Stimulated activated naive CD8-positive, alpha-beta T cell treated with anti-CD3 and anti-CD28 coated beads, Interleukin-15, Interleukin-2, amounts not matched to agents 100 ng/mL and 50 ng/mL, for 24 hours (primary cell): ENCODE data around the gene THSD4.

Experiments used
- H3K27ac Mint-ChIP-seq: one replicate; pipeline ENCODE4 v1.8.0; 2021; ENCODE audit warnings: mild to moderate bottlenecking, mixed read lengths
- H3K27me3 Mint-ChIP-seq: one replicate; pipeline ENCODE4 v1.8.0; 2021; ENCODE audit warnings: mixed read lengths
- H3K36me3 Mint-ChIP-seq: one replicate; pipeline ENCODE4 v1.8.0; 2021; ENCODE audit warnings: low read depth, mixed read lengths
- H3K4me1 Mint-ChIP-seq: one replicate; pipeline ENCODE4 v1.8.0; 2021; ENCODE audit warnings: low read depth, mixed read lengths
- H3K4me3 Mint-ChIP-seq: one replicate; pipeline ENCODE4 v1.8.0; 2021; ENCODE audit warnings: mild to moderate bottlenecking, mixed read lengths
- H3K9me3 Mint-ChIP-seq: one replicate; pipeline ENCODE4 v1.8.0; 2021; ENCODE audit warnings: mixed read lengths

Gene THSD4

DNA sequence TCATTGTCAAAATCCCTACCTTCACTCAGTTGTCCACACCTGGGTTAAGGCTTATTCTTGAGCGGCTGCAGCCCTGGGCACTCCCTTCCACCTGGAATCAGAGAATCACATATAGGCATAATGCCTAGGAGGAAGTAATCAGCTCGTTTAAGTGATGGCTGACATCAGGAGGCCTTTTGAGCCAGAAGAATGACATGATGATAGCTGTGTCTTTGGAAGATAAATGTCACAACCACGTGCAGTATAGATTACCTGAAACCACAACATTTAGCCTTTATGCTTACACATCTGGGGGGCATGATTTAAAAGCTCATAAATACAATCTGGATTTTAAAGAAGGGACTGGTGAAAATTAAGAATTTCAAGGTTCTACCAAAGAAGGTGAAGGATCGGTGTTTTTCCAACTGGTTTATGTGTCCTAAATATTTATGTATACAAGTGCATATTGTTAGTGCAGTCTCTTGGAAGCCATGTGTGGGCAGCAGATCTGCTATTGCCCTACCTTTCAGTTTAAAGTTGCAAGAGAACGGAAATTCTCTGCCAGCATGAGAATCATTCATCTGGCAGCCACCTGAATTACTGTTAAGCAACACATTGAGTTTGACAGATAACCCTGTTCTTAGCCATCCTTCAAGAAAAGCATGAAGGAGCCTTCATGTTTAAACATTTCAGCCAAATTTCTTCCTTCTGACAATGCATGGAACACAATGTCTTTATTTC is 531.7 kb downstream of the THSD4 start:
- Mint-ChIP-seq H3K27me3 (peaks cover 8% of the 10 kb centered on the region), H3K27ac (no peak overlapping the region), H3K36me3 (no peaks in the 10 kb centered on the region), H3K9me3 (peaks cover 5% of the 10 kb centered on the region), H3K4me3 (no peak overlapping the region), H3K4me1 (no peaks in the 10 kb centered on the region)

DNA sequence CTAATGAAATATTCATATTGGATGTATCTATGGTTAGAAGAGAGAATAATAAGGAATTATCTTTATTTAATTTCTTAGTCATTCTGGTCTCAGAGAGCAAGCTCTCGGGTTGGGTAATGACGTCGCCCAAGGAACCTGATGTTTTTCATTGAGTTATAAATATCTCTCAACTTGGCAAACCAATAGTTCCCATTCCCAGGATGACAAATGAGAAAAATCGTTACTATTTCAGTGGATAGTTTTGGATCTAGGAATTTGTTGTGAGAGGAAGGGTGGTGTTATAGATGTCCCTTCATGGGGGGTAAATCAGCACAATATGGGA is 532.2 kb downstream of the THSD4 start:
- H3K4me1 Mint-ChIP-seq, result no peaks in the 10 kb centered on the region

DNA sequence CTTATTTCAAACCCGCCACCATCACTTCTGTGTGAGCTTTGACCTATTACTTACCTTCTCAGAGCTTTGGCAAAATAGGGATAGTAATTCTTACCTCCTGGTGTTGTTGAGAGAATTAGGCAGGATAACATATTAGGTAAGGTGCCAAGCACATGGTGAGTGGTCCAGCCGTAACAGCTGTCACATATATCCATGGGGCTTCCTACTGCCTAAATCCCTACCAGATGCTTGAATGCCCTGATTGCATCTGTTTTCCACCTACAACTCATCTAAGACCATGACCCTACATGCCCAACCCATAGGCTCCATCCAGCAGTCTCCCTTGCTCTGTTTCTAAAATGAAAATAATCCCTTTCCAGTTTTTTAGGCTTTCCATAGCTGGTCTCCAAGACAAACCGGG is 532.8 kb downstream of the THSD4 start:
- Mint-ChIP-seq H3K27me3 (peaks cover 6% of the 10 kb centered on the region), H3K4me1 (no peaks in the 10 kb centered on the region), H3K27ac (no peak overlapping the region), H3K4me3 (no peak overlapping the region), H3K36me3 (no peaks in the 10 kb centered on the region), H3K9me3 (peaks cover 5% of the 10 kb centered on the region)

More for the DNA sequence above, 532.2 kb downstream of the THSD4 start:
- no peak overlapping the region for H3K27ac Mint-ChIP-seq
- no peaks in the 10 kb centered on the region for H3K36me3 Mint-ChIP-seq
- H3K27me3 Mint-ChIP-seq, result peaks cover 6% of the 10 kb centered on the region
- peaks cover 5% of the 10 kb centered on the region for H3K9me3 Mint-ChIP-seq
- H3K4me3 Mint-ChIP-seq, result no peak overlapping the region

DNA sequence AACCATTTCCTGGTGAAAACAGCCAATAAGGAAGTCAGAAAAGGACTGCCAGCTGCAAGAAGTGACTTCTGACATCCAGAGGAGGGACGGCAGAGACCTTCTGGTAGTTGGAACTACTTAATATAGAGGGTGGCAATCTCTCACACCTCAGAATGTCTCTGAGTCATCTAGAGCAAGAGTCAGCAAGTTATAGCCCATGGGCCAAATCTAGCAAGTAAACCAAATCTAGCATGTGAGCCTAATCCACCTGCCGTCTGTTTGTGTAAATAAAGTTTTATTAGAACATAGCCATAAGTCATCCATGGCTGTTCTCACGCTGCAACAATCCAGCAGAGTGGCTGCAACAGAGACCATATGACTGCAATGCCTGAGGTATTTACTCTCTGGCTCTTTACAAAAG is 534.6 kb downstream of the THSD4 start:
- peaks cover 11% of the 10 kb centered on the region for H3K27me3 Mint-ChIP-seq
- H3K9me3 Mint-ChIP-seq, result peaks cover 5% of the 10 kb centered on the region
- no peak overlapping the region for H3K4me3 Mint-ChIP-seq
- H3K4me1 Mint-ChIP-seq, result no peaks in the 10 kb centered on the region
- H3K27ac Mint-ChIP-seq, result no peak overlapping the region
- H3K36me3 Mint-ChIP-seq, result no peaks in the 10 kb centered on the region

DNA sequence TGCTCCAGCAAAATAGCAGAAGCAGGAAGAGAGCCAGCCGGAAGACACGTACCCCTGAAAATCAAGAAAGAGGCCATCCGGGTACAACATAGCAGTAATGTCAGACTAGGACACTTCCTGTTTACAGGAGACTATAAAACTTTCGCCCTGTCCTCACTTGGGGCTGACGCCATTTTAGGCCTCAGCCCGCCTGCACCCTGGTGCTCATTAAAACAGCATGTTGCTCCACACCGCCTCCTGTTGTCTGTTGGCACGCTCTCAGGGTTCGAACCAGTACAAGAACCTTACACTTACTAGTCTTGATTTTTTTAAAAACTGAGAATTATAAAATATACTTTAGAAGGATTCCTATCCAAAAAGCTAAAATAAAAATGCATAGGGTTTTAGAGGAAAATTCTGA is 535.3 kb downstream of the THSD4 start:
- no peak overlapping the region for H3K27ac Mint-ChIP-seq
- no peaks in the 10 kb centered on the region for H3K4me1 Mint-ChIP-seq
- H3K9me3 Mint-ChIP-seq, result peaks cover 5% of the 10 kb centered on the region
- no peak overlapping the region for H3K4me3 Mint-ChIP-seq
- H3K27me3 Mint-ChIP-seq, result peaks cover 18% of the 10 kb centered on the region
- H3K36me3 Mint-ChIP-seq, result no peaks in the 10 kb centered on the region

DNA sequence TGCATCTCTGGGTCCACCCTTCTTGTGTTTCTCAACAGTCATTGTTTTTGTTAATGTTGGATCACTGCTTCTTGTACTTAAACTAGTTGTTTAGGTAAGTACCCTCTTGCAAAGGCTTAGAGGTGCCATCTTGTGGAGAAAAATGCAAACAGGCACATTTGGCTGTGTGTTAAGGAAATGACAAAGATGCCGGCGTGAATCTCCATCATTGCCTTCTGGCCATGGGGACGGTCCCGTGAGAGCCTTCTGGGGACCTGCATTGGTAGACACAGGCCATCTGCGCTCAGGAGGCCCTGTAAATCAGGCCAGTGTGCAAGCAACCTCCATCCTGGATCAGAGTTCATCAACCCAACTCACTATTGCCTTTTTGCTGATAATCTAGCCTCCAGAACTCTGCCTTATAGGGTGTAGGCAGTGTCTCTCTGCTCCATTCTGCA is 536.5 kb downstream of the THSD4 start:
- H3K27me3 Mint-ChIP-seq, result peaks cover 13% of the 10 kb centered on the region
- H3K9me3 Mint-ChIP-seq, result no peaks in the 10 kb centered on the region
- H3K27ac Mint-ChIP-seq, result no peak overlapping the region
- no peak overlapping the region for H3K4me3 Mint-ChIP-seq
- H3K36me3 Mint-ChIP-seq, result no peaks in the 10 kb centered on the region
- no peaks in the 10 kb centered on the region for H3K4me1 Mint-ChIP-seq

DNA sequence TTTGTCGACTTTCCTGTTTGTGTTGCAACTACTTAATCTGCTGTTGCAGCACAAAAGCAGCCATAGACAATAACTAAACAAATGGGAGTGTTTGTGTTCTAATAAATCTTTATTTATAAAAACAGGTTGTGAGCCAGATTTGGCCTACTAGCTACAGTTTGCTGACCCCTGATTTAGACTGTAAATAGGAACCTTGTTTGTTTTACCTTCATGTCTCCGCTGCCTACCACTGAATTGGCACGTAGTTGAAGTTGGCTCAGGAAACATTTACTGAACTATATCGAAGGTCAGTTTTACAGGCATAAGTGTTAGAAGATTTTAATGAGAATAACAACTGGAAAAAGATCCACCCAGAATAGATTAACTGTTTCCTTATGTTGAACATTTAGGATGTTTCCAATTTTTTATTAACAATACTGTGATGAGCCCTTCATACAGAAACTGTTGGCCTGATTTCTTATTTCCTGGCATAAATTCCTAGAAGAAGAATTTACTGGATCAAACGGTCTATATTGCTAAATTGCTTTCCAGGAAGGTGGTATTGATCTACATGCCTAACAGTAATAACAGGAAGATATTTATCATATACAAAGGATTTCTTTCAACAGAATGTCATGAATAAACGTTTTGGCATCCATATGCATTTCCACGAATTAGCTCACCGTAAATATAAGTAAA is 538.9 kb downstream of the THSD4 start:
- no peaks in the 10 kb centered on the region for H3K4me1 Mint-ChIP-seq
- no peaks in the 10 kb centered on the region for H3K9me3 Mint-ChIP-seq
- no peak overlapping the region for H3K4me3 Mint-ChIP-seq
- peaks cover 15% of the 10 kb centered on the region for H3K27me3 Mint-ChIP-seq
- no peaks in the 10 kb centered on the region for H3K36me3 Mint-ChIP-seq
- H3K27ac Mint-ChIP-seq, result no peak overlapping the region

DNA sequence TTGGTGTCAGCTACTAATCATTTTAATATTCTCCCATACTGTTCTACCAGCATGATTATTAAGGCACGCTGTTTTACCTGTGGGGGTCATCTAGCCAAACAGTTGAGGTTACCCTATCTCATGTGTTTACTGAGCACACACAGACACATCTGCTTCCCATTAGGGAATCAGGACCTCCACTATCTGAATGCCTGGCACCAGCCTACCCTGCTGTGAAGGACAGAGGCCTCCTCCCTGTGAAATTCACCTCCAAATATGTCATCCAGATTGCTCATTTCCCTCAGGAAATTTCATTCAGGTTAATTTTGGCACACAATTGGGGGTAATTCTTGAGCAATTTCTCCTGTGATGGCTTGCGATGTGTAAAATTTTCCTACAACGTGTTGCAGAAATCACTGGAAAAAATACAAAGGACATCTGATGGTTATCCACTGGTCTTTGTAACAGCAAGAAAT is 539.5 kb downstream of the THSD4 start:
- Mint-ChIP-seq H3K9me3 (no peaks in the 10 kb centered on the region), H3K4me1 (no peaks in the 10 kb centered on the region), H3K36me3 (no peaks in the 10 kb centered on the region), H3K27ac (no peak overlapping the region), H3K27me3 (peaks cover 15% of the 10 kb centered on the region), H3K4me3 (no peak overlapping the region)

DNA sequence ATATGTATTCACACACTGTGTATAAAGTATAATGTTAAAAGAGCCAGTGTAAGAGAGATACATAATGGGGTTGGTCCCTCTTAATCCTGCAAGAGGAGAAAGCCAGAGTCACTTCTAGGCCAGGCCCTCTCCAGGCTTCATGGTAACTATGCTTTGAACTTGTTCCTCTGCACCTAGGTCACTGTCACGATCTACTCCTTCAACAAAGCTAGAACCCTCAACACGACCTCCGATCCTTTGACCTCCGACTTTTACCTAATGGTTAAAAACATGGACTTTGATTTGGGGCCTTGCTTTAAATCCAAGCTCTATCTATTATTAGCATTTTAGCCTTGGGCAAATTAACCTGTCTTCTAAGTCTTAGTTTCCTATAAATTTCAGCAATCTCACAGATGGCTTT is 541.2 kb downstream of the THSD4 start:
- H3K27me3 Mint-ChIP-seq, result peaks cover 15% of the 10 kb centered on the region
- H3K4me3 Mint-ChIP-seq, result no peak overlapping the region
- H3K4me1 Mint-ChIP-seq, result no peaks in the 10 kb centered on the region
- no peaks in the 10 kb centered on the region for H3K9me3 Mint-ChIP-seq
- H3K27ac Mint-ChIP-seq, result no peak overlapping the region
- H3K36me3 Mint-ChIP-seq, result no peaks in the 10 kb centered on the region

DNA sequence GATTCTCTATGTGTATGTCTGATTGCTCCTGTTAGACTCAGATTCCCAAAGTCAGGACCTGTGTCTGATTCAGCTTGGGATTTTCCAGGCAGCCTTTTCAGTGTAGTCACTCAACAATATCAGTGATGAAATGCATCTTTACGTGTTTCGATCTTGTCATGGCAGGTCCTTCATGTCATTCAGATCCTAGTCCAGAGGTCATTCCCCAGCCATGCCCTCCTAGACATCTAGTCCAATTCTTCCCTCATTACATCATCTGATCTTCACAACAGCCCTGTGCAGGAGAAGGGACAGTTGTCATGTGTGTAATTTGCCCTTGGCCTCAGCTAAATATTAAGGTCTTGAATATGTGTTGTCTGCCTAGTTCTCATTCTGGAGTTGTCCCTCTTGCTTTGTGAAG is 541.9 kb downstream of the THSD4 start:
- Mint-ChIP-seq H3K9me3 (no peaks in the 10 kb centered on the region), H3K27ac (no peak overlapping the region), H3K4me1 (no peaks in the 10 kb centered on the region), H3K27me3 (peaks cover 18% of the 10 kb centered on the region), H3K4me3 (no peak overlapping the region), H3K36me3 (no peaks in the 10 kb centered on the region)

DNA sequence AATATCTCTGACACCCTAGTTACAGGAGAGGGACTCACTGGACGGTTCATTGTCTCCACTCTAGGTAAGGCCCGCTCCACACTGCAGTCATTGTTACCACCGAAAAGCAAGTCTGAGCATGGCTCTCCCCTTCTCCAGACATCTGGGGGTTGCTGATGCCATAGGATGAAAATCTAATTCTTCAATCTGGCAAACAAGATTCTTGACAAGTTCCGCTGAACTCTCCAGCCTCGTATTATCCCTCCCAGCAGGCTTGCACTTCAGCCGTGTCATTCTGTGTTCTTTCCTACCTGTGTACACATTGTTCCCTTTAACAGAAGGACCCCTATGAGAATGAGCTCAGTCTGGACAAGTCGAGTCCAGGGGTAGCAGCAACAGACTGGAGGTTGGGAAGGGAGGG is 542.8 kb downstream of the THSD4 start:
- no peak overlapping the region for H3K4me3 Mint-ChIP-seq
- H3K27me3 Mint-ChIP-seq, result peaks cover 23% of the 10 kb centered on the region
- no peaks in the 10 kb centered on the region for H3K36me3 Mint-ChIP-seq
- no peaks in the 10 kb centered on the region for H3K4me1 Mint-ChIP-seq
- H3K9me3 Mint-ChIP-seq, result no peaks in the 10 kb centered on the region
- H3K27ac Mint-ChIP-seq, result no peak overlapping the region

DNA sequence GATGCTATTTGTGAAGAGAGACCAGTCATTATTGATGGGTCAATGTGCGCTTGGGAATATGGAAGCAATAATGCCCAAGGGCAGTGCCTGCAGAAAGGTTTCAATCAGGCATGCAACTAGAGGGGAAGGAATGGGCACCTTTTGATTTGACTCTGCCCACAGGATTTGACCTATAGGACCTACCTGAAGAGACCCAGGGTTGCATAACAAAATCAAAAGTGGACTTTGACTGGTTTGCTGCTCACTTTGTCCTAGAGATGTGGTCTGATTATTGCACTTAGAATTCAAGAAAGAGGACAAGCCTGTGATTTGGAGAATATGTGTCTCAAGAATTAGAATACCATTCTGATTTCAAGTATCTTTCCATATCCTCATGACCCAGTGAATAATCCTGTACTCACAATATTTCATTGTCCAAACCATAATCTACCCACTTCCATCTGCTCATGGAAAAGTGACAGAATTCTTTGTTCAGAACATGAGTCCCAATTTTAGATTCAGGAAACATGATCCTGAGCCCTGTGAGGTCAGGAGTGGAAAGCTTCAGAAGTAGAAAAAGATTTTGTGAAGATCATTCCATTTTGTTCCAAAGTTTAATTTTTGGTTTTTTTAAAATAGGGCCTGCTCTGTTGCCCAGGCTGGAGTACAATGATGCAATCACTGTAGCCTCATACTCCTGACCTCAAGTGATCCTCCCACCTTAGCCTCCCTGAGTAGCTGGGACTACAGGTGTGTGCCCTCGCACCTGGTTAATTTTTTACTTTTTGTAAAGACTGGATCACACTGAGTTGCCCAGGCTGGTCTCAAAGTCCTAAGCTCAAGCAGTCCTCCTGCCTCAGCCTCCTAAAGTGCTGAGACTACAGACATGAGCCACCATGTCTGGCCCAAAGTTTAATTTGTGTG is 543.8 kb downstream of the THSD4 start:
- H3K4me1 Mint-ChIP-seq, result no peaks in the 10 kb centered on the region
- no peak overlapping the region for H3K4me3 Mint-ChIP-seq
- H3K36me3 Mint-ChIP-seq, result no peaks in the 10 kb centered on the region
- peaks cover 23% of the 10 kb centered on the region for H3K27me3 Mint-ChIP-seq
- no peak overlapping the region for H3K27ac Mint-ChIP-seq
- no peaks in the 10 kb centered on the region for H3K9me3 Mint-ChIP-seq

DNA sequence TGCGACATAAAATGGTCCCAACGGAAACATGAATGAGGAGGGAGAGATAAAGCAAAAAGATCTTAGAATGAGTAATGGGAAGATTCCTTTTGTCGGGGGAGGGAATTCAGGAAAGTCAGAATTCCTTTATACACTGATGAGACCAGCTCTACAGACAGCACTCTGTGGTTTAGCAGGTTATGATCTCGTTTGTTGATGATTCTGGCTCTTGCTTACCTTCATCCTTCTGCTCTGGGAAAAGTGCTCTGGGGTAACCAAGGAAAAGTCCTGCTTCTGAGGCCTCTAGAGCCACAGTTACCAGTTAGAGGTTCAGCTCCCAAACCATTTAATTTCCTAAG is 544.4 kb downstream of the THSD4 start:
- Mint-ChIP-seq H3K27me3 (peaks cover 23% of the 10 kb centered on the region), H3K4me3 (no peak overlapping the region), H3K36me3 (no peaks in the 10 kb centered on the region), H3K27ac (no peak overlapping the region), H3K9me3 (peaks cover 3% of the 10 kb centered on the region), H3K4me1 (no peaks in the 10 kb centered on the region)

DNA sequence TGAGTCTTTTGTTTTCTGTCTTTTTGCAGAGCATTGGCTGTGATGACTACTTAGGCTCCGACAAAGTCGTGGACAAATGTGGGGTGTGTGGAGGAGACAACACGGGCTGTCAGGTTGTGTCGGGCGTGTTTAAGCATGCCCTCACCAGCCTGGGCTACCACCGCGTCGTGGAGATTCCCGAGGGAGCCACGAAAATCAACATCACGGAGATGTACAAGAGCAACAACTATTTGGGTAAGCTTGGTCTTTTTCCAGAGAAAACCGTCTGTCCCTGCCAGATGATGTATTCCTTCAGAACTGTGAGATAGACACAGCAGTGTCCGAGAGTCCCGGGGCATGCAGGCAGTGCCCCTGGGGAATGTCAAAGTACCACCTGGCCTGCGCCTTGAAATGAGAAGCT is 545.2 kb downstream of the THSD4 start:
- Mint-ChIP-seq H3K36me3 (no peaks in the 10 kb centered on the region), H3K4me3 (no peak overlapping the region), H3K4me1 (no peaks in the 10 kb centered on the region), H3K27me3 (peaks cover 22% of the 10 kb centered on the region), H3K27ac (no peak overlapping the region), H3K9me3 (peaks cover 4% of the 10 kb centered on the region)

DNA sequence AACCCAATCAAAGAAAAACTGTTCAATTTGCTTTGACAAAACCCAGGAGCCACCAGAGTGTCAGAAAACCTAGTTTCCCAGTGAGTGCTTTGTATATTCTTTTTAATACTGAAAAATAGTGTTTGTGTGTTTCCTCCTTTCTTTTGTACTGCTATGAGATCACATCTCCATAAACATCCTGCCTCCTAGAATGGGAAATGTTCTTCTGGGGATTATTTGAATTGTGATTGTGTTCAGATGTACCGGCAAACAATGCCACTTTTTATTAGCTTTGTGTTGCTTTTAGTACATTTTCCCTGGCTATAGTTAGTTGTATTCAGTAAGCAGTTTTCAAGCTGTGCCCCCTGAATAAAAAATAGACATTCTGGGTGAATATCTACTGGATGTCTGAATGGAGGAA is 547.0 kb downstream of the THSD4 start:
- no peaks in the 10 kb centered on the region for H3K4me1 Mint-ChIP-seq
- H3K27me3 Mint-ChIP-seq, result peaks cover 27% of the 10 kb centered on the region
- peaks cover 4% of the 10 kb centered on the region for H3K9me3 Mint-ChIP-seq
- no peak overlapping the region for H3K4me3 Mint-ChIP-seq
- no peaks in the 10 kb centered on the region for H3K36me3 Mint-ChIP-seq
- no peak overlapping the region for H3K27ac Mint-ChIP-seq
